HG02759 (cell line): ENCODE data around the gene OBSL1.

Experiments
- ATAC-seq: cut with Tn5 transposase; IDR thresholded peaks from one replicate; pipeline ENCODE4 v1.9.1; 2021; ENCODE audit warnings: mild to moderate bottlenecking, moderate library complexity; ENCODE audit not compliant: unreplicated experiment

The OBSL1 gene

DNA sequence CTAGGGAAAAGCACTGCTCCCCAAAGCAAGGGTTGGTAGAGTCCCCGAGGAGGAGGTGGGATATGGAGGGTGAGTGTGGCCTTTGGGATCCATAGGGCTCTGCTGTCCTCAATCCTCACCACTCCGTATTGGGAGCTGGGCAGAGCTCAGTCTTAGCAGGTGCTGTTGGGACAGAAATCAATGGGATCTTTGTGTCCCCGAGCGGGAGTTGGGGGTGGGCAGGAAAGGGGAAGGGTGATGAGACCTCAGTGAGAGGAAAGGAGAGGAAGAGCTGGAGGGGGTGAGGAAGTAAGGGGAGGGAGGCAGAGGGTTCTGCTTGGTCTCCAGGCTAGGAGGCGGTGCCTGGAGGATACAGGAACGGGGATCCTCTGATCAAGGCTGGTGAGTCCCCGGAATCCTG lies 54.5 kb downstream of the OBSL1 start:
- ATAC-seq: no peak

DNA sequence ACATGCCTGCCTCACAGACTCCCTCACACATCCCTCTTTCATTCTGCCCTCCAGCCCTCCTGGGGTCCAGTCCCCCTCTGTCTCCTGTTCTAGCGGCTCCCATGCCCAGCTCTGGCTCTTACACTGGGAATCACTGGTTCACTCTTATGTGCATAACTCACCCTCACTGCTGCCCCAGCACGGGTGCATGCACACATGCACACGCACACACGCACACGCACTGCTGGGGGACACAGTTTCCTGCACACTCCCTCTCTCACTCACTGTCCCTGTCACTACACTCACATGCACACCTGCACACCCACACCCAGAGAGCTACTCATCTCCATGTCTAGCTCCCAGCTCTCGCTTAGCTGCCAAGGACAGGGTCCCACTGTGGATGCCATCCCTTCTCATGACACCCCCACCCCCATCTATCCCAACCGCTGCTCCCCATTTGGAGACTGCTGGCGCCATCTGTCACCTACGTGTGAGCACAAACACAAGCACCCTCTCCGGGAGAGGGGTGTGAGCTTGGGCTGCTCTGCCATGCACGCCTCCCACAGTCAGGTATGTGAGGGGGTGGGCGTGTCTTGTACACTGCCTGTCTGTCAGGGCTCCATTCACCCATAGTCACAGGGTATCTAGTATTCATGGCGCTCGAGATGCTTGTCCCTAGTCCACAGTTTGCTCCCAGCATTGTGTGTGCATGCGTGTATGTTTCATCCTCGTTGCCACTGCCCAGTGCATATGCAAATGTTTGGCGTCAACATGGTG lies 55.3 kb downstream of the OBSL1 start:
- ATAC-seq: no peak

DNA sequence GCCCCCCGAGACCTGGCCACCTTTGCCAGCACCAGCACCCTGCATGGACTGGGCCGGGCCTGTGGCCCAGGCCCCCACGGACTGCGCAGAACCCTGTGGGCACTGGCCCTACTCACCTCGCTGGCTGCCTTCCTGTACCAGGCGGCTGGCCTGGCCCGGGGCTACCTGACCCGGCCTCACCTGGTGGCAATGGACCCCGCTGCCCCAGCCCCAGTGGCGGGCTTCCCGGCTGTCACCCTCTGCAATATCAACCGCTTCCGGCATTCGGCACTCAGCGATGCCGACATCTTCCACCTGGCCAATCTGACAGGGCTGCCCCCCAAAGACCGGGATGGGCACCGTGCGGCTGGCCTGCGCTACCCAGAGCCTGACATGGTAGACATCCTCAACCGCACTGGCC lies 56.5 kb downstream of the OBSL1 start:
- no peak for ATAC-seq

DNA sequence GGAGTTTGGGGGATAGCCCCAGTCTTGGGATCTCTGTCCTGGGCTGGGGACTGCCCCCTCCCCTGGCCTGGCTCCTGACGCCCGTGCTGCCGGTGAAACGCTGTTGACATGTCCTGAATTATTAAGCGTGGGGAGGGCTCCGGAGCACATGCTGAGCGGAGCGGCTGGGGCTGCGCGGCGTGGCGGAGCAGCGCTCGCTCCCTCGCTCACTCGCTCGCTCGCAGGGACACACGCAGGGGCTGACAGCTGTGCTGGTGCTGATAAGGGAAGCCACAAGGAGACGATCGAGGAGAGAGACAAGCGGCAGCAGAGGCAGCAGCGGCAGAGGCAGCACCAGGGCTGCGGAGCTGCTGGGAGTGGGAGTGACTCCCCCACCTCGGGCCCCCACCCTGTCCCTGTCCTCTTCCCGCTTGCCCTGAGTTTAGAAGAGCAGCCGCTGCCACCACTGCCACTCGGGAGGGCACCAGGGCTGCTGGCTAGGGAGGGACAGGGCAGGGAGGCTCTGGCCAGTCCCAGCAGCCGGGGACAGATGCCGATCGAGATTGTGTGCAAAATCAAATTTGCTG lies 57.1 kb downstream of the OBSL1 start, which contains the start of gene ASIC4:
Gene ASIC4, plus strand, starts transcription at position 287 of the 566 bp plus-strand sequence. Its CDS starts 243 bp downstream, at position 530.
- no peak for ATAC-seq

DNA sequence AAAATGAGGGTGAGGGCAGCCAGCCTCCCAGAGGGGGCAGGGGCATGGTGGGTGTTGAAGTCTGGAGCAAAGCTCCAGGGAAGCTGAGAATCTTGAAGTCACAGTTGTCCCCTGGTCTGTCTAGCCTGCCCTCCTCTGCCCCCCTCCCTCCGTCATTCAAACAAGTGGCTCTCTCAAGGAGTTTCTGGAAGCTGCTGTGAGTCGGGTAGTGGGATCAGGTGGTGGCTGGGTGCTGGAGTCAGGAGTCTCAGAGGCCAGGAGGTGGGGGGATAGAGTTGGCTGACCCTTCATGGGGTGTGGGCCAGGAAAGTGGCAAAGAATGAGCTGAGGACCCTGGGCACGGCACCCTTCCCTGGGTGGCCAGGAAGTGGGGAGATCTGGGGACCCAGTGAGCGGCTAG lies 57.6 kb downstream of the OBSL1 start:
- no peak for ATAC-seq

DNA sequence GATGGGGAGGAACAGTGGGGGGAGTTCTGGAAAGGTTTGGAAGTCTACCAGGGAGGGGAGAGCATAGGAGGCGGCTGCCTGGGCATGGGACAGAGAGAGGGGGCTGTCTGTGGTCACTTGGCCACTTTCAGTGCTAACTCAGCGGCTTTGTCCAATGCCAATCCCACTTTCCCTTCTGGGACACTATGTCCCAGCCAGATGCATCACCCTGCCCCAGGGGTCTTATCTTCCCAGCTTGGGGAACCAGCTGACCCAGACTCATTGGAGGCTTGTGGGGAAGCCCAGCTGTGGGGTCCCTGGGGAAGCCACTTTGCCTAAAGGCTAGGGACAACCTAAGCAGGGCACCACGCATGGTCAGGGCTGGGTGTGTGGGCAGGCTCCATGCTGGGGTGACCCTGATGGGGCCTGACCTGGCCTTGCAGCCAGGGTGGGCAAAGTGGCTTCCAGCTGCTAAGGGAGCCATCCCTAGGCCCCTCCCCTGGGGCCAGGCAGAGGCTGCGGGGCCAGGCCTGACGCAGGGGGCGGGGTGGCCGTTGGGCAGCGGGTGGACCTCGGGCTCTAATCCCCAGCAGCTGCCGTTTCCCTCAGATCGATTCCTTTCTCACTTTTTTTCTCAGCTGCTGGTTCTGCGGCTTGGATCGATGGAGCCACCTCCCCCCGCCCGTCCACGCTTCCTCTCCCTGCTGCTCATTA lies 58.7 kb downstream of the OBSL1 start:
- no peak for ATAC-seq

DNA sequence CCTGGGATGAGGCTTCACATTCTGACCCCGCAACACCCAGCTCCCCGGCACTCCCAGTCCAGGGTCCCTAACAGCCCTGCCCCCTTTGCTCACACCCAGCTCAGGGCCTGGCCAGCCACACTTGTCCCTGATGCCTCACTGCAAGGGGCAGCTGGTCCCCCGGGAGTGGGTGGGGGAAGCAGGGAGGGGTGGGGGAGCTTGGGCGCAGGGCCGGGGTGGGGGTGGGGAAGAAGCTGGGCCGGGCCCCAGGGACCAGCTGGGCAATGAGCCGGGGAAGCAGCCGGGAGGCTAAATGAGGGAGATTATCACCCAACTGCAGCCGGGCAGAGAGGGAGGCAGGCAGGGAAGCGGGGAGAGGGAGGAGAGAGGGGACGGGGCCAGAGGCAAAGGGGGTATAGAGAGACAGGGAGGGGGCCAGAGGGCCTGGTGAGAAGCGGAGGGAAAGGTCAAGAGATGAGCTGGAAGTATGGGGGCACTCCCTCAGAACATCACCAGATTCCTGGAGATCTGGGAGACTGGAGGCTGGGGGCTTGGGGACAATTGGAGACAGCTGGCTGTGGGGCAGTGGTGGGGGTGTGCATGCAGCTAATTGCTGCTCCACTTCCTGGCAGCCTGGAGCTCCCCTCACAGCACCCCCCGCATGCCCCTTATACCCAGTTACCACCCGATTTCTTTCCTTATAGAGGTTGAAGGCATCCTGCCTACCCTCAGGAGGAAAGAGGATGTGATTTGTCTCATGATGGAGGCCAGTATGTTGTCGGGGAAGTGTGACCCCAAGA lies 59.6 kb downstream of the OBSL1 start:
- ATAC-seq: no peak

DNA sequence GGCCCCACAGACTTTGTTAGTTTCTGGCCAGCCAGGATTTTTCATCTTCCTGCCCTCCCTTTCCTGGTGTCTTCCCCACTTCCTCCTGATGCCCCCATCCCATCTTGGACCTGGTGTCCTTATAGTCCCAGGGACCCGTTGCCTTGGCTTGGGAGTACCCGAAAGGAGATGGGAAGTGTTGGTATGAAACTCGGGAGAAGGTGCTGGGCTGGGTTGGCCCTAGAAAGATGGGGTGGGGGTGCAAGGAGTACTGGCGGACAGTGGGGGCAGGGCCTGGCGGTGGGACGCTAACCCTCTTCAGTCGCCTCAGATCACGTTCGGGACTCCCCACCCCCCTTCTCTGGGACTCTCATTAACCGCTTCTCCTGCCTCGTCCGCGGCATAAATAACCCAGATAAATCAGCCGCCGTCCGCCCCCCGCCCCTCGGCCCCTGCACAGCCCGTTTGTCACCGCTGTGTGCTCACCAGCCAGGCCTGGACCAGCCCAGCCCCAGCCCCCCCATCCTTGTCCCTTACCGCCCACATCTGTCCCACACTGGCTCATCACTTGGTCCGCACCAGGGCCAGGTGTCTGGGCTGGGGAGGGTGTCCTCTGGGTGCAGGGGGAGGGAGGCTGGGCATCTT lies 60.7 kb downstream of the OBSL1 start:
- no peak for ATAC-seq

DNA sequence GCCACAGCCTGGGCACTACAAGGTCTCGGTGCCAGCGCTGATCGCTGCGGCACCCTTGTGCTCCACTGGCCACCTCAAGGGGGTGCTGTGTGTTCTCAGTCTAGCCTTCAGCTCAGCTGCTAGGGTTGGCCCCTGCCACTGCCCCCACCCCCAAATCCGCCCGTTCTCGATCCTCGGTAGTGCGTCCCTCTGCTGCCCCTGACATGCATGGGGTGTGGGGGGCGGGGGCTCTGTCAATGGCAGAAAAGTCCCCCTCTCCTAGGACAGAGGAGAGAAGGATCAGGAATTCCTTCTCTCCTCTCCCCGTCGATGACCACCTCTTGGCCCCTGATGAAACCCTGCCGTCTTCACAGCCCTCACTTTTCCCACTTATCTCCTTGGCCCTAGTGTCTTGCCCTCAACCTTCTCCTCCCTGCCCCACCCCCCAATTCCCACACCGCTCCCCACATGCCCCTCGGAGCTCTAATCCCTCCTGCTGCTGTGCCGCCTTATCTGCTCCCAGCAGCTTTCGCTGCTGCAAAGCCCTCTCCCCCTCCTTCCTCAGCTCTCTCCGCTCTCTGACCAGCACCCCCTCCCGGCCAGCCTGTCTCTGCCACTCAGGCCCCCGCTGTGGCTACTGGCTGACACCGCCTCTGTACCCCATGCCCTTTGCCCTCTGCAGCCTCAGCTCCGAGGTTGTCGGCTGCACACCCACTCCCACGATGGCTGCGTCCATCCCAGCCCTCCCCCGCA lies 61.4 kb downstream of the OBSL1 start:
- ATAC-seq: peak; percentile 73

DNA sequence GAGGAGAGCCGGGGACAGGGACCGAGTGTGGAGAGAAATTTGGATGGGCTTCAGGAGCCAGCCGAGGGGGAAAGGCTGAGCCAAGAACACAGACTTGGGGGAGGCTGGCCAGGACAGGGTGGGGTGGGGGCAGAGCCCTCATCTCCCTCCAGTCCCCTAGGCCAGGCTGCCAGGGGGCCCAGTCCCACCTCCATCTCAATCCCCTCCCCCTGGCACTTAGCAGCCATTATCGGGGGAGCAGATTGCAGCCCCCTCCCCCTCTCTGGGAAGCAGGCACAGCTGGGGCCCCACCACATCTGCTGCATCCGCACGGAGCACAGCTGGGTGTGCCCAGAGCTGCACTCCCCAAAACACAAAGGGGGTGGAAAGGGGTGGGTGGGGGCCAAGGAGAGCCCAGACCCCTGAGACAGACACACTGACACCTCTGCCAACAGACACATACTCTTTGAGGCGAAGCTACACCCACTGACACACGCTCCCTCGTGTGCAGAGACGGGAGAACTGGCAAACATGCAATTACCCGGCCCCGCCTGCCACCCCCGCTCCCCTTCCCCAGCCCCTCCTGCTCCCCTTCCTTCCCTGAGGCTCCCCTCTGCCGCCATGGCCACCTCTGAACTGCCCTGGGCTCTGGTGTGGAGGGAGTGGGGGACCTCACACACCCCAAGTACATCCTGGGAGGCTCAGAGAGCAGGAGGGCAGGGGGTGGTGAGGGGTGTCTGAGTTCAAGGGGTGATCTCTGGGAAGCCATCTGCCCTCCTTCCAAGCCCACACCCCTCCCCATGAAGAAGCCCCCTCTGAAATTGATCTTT lies 62.2 kb downstream of the OBSL1 start:
- peak; percentile 8 for ATAC-seq

DNA sequence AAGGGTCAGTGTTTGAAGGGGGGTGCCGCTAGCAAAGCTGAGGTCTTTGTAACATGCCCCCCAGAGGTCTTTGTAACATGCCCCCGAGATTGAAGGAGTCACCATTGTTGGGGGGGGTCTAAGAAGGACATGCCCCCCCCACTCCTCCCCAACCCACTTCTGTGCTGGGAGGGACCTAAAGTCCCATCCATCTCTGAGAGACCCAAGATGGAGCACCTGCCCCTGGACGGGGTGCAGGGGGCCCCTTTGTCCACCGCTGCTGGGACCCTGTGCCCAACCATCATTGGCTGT lies 63.0 kb downstream of the OBSL1 start:
- ATAC-seq: no peak

DNA sequence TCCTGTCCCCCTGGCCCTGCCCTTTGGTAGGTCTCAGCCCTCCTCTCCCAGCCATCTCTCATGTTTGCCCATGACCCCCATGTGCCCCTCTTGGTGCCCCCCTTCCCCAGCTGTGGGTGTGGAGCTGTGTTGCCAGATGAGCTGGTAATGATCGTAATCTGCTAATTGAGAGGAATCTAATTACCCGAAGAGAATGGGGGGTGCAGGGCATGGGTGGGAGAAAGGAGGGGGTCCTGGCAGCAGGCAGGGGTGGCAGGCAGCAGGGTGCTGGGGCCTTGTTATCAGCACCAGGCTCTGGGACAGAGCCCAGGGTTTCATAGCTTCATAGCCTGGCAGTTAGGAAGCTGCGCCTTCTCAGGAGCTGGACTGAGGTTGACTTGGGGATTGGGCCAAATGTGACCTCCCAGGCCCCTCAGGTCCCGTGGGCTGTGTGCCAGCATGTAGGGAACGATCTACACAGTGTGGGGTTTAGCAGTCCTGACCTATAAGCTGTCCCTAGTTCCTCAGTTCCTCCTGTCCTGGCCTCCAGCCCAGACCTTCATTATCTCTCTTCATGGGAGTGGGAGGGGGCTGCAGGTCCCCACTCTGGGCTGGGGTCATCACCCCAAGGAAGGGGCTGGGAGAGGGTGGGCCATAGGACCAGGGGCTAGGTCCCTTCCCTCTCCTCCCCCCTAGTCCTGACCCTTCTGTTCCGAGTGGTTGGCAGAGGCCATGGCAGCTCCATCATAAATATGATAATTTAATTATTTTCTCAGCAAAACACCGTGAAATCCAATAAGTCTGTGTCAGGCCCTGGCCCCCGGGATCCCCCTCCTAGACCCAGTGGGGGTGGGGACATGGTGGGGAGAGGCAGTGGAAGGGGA lies 63.5 kb downstream of the OBSL1 start:
- ATAC-seq: no peak

DNA sequence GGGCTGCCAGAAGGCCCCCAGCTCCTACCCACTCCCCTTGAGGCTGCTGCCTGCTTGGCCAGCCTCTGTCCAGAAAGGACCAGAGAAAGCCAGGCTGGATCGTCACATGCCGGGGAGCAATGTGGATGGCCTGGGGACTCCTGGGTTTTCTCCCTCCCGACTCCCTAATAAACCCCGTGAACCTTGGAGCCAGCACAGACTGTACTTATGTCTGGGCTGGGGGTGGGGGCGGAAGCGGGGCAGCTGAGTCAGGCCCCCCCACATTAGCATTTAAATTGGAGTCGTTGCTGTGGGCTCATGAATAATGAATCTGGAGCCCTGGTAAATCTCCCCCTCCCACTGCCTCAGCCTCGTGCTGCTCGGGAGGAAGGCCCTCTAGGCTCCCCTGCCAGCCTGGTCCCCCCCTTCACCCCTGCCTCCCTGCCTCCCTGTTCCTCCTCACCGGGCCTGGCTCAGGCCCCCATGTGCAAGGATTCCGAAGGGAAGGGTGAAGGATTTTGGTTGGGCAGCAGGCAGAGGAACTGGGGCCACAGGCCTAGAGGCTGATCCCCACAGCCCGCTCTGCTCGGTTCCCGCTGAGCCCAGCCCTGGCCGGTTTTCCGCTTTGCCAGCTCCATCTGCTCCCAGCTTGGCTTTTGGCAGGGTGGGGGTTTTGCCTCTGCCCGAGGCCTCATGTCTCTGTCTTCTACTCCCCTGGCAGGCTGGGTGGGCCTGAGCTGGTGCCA lies 64.4 kb downstream of the OBSL1 start:
- no peak for ATAC-seq

DNA sequence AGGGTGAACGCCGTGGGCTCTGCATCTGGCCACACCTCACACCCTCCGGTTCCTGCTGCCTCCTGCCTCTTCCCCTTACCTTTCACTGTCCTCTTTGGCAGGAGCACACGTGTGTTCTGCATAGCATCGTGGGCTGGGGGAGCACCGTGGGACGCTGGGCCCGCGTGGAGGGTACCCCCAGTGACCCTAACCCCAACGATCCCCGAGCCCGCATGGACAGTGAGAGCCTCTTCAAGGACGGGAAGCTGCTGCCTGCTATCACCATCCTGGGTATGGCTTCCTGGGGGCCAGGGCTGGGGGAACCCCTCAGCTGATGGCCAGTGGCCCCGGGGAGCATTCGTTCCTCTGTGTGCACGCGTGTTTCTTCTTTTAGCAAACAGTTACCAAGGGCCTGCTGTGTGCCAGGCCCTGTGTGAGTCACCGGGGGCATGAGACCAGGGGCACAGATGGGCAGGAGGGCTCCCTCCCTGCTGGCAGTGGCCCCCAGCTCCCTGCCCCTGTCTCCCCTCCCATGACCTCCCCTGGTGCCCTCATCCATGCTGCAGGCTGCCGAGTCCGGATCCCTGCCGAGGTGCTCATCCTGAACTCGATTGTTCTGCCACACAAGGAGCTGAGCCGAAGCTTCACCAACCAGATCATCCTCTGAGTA lies 65.1 kb downstream of the OBSL1 start:
- ATAC-seq: no peak

DNA sequence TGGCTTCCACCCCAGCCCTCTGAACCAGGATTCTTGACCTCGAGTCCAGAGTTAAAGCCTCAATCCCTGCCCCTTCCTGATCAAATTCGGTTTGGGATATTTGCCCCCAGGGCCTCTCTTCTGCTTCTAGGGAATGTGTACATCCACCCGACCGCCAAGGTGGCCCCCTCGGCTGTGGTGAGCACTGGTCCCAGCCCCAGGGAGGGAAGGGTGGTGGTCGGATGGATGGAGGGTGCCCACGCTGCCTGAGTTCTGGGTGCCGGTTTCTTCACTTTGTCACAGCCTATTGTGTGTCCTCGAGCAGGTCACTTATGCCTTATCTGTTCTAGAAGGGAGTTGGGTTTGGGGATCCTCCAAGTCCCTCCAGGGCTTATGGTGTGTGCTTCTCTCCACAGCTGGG lies 65.8 kb downstream of the OBSL1 start:
- no peak for ATAC-seq

DNA sequence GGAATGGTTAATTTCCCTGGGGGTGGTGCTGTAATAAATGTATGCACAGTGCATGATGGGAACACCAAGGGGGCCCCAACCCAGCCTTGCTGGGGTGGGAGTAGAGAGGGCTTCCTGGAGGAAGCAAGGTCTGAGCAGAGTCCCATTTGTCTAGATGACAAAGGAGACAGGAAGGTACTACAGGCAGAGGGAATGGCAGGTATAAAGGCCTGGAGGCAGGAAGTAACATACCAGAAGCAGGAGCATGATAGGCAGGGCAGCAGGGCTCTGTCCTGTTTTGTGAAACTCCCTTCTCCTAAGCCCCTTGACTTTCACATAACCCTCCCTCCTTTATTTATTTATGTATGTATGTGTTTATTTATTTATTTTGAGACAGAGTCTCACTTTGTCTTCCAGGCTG lies 68.7 kb downstream of the OBSL1 start:
- ATAC-seq: no peak

DNA sequence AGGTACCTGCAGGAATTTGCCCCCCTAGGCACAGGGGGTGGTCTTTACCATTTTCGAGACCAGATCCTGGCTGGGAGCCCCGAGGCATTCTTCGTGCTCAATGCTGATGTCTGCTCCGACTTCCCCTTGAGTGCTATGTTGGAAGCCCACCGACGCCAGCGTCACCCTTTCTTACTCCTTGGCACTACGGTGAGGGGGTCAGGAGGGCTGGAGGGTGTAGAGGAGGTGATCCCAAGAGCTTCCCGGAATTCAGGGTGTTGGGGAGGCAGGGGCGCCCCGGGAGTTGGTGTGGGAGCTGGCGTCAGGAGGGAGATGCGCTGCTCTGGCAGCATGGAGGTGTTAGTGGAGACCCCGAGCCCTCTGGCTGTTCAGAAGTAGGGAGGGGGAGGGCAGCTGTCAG lies 69.5 kb downstream of the OBSL1 start:
- no peak for ATAC-seq
